Measurements from ENCODE around the gene PHACTR1.
"Not testable (repeated sequence)": the region's sequence is repeated elsewhere in the genome, so short reads cannot be mapped to it uniquely, and the experiment has no call there.

PHACTR1 gene

DNA sequence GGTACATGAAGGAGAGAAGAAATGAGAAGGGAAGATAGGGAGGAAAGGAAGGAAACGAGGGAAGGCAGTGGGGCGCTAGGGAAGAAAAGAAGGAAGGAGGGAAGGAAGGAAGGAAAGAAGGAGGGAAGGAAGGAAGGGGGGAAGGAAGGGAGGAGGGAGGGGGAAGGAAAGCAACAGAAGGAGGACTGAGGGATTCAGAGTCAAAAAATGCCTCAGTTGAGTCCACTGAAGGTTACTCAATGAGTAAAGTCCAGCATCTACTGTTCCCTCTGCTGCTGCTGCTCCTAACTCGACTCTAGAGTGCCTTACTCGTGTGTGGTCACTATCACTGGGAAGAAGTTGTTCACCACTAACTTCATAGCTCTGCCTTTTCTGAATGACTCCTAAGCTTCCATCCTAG lies 33.8 kb downstream of the PHACTR1 start:
- DNase-seq, result no peak

- DNase-seq, result peak; percentile 36
Observed at GRCh38 chr6:12751694-12752325, 35.2 kb downstream of the PHACTR1 start.

DNA sequence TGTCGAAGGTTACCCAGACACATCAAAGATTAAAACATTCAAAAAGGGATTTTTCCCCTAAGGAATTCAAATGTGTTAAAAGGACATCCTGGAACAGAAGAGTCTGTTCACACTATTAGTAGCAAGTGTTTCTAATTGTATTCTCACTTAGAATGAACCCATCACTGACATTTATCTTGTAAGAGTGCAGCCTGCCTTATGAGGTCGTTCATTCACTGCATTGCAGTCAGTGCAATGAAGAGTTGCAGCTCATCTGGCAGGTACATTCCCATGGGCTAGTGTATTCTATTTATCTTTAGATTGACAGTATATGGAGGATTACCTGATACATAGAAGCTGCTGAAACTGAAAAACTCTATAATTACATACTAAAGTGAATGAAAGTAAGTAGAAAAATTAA lies 36.5 kb downstream of the PHACTR1 start:
- no peak for DNase-seq

DNA sequence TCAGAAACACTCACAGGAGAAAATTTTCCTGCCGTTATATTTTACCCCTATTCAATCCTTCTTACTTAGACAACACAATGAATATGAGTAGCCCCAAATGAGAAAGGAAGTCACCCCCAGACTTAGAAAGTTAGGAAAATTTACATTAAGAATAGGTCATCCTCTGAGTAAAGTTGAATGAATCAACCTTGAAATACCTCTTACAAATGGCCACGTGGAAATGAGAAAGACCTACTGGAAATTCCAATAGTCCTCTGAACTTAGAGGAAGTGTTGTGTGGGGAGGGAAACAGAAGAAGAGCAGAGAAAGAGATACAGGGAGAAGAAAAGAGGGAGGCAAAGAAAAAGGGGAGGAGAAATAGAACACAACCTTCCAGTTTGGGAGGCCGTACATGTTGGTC lies 43.7 kb downstream of the PHACTR1 start:
- DNase-seq, result no peak

- DNase-seq, result no peak
Observed at GRCh38 chr6:12760911-12761310, 44.3 kb downstream of the PHACTR1 start.

- no peak for DNase-seq
Observed at GRCh38 chr6:12761376-12762115, 45.0 kb downstream of the PHACTR1 start.

DNA sequence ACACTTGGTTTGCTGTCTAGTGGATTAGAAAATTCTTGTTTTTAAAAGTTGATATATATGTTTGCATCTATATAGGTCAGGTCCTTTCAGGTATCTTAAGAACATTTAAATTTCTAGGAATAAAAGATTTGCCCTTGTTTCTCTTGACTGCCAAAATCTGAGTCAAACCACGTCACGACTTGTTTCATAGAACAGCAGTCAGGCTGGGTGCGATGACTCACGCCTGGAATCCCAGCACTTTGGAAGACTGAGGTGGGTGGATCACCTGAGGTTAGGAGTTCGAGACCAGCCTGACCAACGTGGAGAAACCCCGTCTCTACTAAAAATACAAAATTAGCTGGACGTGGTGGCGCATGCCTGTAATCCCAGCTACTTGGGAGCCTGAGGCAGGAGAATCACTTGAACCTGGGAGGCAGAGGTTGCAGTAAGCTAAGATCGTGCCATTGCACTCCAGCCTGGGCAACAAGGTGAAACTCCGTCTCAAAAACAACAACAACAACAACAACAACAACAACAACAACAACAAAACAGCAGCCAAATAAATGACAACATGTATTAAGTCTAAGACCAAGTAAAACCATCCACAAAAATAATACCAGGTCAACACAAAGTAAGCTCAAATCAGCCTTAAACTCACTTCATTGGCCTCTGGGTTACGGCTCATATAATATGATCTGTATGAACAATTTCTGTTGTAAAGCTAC lies 46.3 kb downstream of the PHACTR1 start:
- DNase-seq, result not testable (repeated sequence)

DNA sequence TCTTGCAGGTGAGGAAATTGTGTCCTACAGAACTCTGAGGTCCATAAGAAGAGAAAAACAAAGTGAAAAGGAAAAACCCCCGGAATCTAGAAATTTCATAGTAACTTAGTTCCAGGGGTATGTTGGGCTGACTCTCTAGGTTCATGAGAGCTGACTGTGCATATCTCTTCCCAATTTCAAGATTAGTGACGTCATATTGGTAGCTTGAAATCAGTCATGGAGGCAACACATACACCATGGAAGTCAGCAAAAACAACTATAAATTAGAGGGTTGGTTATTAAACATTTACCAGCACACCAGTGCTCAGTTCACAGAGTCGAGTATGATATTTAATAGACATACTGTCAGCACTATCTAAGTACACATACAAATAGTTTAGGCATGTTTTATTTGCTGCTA lies 49.8 kb downstream of the PHACTR1 start:
- no peak for DNase-seq

GRCh38 chr6:12767016-12767415 lies 50.4 kb downstream of the PHACTR1 start:
- no peak for DNase-seq

DNA sequence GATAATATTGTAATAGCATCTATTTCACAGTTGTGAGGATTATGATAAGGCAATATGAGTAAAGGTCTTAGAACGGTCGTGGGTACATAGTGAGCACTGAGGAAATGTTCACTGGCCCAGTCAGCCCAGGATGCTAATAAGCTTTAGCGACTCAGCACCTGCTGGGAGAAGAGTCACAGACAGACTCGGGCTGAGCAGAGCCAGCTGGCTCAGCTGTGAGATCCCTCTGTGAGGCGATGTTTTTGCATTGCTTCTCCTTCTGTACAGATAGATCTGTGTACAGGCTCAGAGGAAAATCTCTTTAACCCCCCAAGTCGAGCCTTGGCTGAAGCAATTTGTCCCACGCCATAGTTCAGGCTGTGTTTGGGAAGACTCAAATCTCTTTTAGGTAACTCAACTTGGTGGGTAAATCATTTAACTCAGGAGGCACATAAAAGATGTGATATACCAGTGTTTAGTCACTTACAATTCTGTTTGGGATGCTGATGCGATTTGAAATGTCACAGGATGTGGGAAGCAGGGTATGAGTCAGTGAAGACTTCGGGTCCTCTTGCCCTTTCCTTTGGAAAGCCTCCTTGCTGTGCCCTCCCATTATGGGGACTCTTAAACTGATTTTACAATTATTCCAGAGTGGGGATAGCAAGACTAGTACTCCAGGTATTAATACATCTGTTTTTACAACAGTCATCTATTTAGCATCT lies 53.1 kb downstream of the PHACTR1 start:
- DNase-seq, result no peak

DNA sequence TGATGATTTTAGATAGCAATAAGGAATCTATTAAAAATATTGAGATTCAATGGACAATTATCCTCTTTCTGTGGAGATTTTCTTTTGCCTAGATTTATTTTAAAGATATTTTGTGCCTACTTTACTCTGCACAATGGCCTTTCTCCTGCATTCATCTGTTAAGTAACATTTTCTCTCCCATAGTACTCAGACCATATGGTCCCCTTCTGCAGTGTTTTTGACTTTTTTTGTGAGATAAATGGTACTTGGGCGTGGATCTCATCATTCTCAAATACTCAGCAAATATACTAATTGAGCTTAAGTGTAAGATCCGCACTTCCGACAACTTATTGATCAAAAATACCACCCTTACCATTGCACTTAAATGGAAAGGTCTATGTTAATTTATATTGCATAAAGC lies 55.8 kb downstream of the PHACTR1 start:
- DNase-seq, result no peak

- DNase-seq, result no peak
Observed at GRCh38 chr6:12776291-12776690, 59.7 kb downstream of the PHACTR1 start.

DNA sequence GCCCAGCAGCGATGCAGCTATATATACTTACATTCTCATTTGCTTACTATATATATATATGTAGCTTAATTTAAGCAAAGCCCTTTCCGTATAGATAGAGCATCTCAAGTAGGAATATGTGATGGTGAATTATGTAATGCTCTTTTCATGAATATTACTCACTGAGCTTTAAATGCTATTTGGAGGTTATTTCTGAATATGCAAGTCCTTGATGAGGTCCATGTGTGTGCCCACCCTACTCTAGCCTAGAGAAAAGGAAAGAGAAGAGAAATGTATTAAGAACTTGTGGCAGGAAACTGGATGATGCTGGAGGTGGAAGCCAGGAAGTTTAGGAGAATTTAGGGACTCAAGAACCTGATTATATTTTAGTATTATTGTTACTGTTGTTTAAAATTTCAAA lies 63.2 kb downstream of the PHACTR1 start:
- DNase-seq, result no peak

GRCh38 chr6:12782136-12782535 lies 65.6 kb downstream of the PHACTR1 start:
- DNase-seq, result no peak

GRCh38 chr6:12785301-12785700 lies 68.7 kb downstream of the PHACTR1 start:
- DNase-seq, result no peak

GRCh38 chr6:12785921-12786320 lies 69.4 kb downstream of the PHACTR1 start:
- DNase-seq, result no peak

DNA sequence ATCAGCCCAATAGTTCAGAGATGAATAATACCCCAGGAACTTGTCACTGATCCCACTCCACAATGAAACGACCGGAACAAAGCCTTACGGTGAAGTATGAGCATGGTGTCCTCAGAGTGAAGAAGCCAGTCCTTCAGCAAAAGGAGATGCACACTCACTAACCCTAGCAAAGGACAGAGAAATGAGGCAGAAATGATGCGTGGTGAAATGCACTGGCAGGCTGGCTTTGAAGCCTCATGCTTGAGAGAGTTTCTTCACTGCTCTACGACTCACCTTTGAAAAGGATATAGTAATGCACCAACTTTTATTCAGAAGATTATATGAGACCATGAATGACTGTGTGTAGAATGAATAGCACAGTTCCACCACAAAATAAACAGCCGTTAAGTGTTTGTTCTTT lies 74.8 kb downstream of the PHACTR1 start:
- DNase-seq, result no peak

DNA sequence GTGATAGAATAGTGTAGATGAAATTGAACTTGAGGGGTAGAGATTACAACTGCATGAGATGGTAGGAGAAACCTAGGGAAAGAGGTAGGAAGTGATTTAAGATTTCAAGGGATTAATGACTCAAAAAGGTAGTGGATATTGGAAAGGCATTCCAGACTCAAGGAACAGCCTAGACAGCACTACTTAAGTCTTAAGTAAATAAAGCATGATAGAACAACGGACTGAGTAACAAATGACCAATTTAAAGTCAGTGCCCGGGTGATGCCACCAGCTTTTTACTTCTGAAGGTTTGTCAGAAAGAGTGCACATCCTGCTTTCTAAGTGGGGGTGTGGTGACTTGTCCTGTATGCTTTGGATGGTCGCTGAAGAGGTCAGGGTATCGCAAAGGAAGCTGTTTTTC lies 81.8 kb downstream of the PHACTR1 start:
- DNase-seq, result no peak

DNA sequence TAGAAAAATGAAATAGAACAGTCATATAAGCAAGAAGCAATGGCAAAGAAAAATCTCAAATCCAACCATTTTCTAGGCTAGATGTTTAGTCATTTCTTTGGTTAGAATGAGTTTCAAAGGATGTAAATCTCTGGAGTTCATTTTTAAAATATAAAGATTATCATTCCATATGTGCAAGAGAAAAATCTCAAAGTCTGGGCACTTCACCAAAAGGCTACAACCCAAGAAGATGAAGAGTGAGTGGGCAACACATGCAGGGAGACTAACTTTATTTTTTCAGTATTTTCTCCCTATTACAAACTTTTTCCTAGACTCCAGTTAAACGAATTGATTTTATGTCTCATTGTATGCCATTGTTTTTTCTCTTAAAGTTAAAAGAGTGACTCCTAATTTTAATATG lies 83.6 kb downstream of the PHACTR1 start:
- no peak for DNase-seq

- no peak for DNase-seq
Observed at GRCh38 chr6:12801141-12801540, 84.6 kb downstream of the PHACTR1 start.

- no peak for DNase-seq
Observed at GRCh38 chr6:12802440-12802839, 85.9 kb downstream of the PHACTR1 start.

- DNase-seq, result no peak
Observed at GRCh38 chr6:12803486-12803885, 86.9 kb downstream of the PHACTR1 start.

DNA sequence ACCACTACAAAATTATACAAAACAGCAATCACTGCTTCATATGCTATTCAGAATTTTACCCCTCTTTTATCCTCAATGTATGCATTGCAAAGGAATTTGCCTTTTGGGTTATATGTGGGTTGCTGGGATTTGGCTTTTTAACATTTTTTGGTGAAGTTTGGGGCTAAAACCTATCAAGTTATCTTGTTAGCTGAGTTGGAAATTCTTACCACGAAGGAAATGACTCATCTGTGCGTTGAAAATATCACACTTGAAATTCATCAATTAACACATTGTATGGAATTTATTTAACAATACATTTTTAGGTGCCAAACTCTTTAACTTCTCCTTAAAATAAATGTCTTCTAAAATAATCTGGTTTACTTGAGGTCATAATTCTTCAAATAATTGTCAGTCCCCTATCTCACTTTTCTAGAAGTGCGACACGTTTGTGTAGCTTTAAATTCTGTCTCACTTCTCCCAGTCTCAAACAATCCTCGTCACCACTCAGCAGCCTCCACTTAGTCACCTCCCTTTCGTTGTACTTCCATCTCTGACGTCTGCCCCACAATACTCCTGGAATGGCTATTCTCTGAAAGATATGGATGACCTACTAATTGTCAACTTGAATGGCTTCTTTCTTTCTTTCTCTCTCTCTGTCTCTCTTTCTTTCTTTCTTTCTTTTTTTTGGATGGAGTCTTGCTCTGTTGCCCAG lies 88.5 kb downstream of the PHACTR1 start:
- no peak for DNase-seq
